Mononuclear cell (primary cell): ENCODE measurements around the gene HIBADH. TPM values are rescaled to one million over a fixed set of nuclear protein-coding genes. Genes with fewer than 3 reads are reported as not detected.
"Not testable (repeated sequence)": the region's sequence is repeated elsewhere in the genome, so short reads cannot be mapped to it uniquely, and the experiment has no call there.

Source experiments
- H3K27me3 ChIP-seq: 2 replicates; pipeline ENCODE4 v1.6.0; 2011; ENCODE audit warnings: low read length, control low read depth; ENCODE audit not compliant: insufficient read depth
- H3K4me1 ChIP-seq: 2 replicates; pipeline ENCODE4 v1.5.1; 2011; ENCODE audit warnings: mild to moderate bottlenecking, low read length, control low read depth; ENCODE audit not compliant: insufficient read depth
- H3K4me3 ChIP-seq: 2 replicates; pipeline ENCODE4 v1.5.1; 2011; ENCODE audit warnings: mild to moderate bottlenecking, low read length, moderate library complexity
- H3K9me3 ChIP-seq: 2 replicates; pipeline ENCODE4 v1.5.1; 2011; ENCODE audit warnings: low read depth, mild to moderate bottlenecking, control low read depth, low read length
- total RNA-seq: library from RNA; depleted of rRNA; stranded (reverse); fragments of >200 nt; gene quantifications from one replicate; pipeline ENCODE4 v1.2.3, GENCODE V29; 2012

Gene HIBADH
- total RNA-seq, 1 donor: 6.6 TPM

DNA sequence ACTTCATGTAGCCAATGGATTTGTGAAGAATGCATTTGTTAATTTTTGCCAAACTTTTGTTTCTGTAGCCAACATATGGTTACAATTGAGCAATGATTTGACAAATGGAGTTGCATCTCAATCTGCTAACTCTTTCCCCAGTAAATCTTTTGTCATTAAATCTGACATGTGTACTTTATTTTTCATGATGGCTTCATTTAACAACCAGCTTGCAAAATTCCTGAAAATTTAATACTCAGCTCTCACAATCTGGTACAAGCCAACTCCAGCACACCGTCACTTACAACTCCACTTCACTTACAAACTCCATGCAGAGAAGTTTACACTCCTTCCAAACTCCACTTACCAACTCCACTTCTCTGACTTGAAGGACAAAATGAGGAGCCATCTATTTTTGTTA, 26.5 kb upstream of the HIBADH start:
- H3K27me3 ChIP-seq: peaks cover 2% of the 10 kb centered on the region
- no peak overlapping the region for H3K4me3 ChIP-seq
- peaks cover 6% of the 10 kb centered on the region for H3K4me1 ChIP-seq
- no peaks in the 10 kb centered on the region for H3K9me3 ChIP-seq

GRCh38 chr7:27688646-27689045, 26.0 kb upstream of the HIBADH start:
- Histone ChIP-seq H3K4me3 (no peak overlapping the region), H3K27me3 (peaks cover 2% of the 10 kb centered on the region), H3K9me3 (no peaks in the 10 kb centered on the region), H3K4me1 (peaks cover 1% of the 10 kb centered on the region)

- Histone ChIP-seq H3K4me3 (no peak overlapping the region), H3K27me3 (peaks cover 2% of the 10 kb centered on the region), H3K9me3 (no peaks in the 10 kb centered on the region), H3K4me1 (no peaks in the 10 kb centered on the region)
Measured at GRCh38 chr7:27688056-27688455, 25.4 kb upstream of the HIBADH start.

GRCh38 chr7:27686315-27686714, 23.6 kb upstream of the HIBADH start:
- peaks cover 2% of the 10 kb centered on the region for H3K27me3 ChIP-seq
- H3K4me1 ChIP-seq: no peaks in the 10 kb centered on the region
- H3K4me3 ChIP-seq: no peak overlapping the region
- H3K9me3 ChIP-seq: no peaks in the 10 kb centered on the region

- Histone ChIP-seq H3K9me3 (no peaks in the 10 kb centered on the region), H3K27me3 (peaks cover 2% of the 10 kb centered on the region), H3K4me1 (no peaks in the 10 kb centered on the region), H3K4me3 (no peak overlapping the region)
Measured at GRCh38 chr7:27685893-27686292, 23.2 kb upstream of the HIBADH start.

DNA sequence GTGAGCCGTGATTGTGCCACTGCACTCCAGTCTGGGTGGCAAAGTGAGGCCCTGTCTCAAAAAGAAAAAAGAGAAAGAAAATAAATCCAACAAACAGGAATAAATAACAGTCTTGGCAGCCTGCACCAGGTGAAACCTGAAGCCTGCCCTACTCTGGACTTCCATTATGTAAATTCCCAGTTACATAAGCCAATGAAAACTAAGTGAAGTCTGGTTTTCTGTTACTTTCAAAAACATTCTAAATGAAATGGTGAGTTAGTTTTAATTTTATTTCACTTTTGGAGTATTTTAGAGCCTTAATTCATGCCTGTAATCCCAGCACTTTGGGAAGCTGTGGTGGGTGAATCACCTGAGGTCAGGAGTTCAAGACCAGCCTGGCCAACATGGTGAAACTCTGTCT, 22.5 kb upstream of the HIBADH start:
- Histone ChIP-seq H3K27me3 (peaks cover 2% of the 10 kb centered on the region), H3K4me3 (no peak overlapping the region), H3K4me1 (no peaks in the 10 kb centered on the region), H3K9me3 (no peaks in the 10 kb centered on the region)

GRCh38 chr7:27684491-27684890, 21.8 kb upstream of the HIBADH start:
- no peaks in the 10 kb centered on the region for H3K4me1 ChIP-seq
- no peaks in the 10 kb centered on the region for H3K9me3 ChIP-seq
- H3K4me3 ChIP-seq: no peak overlapping the region
- peaks cover 2% of the 10 kb centered on the region for H3K27me3 ChIP-seq

DNA sequence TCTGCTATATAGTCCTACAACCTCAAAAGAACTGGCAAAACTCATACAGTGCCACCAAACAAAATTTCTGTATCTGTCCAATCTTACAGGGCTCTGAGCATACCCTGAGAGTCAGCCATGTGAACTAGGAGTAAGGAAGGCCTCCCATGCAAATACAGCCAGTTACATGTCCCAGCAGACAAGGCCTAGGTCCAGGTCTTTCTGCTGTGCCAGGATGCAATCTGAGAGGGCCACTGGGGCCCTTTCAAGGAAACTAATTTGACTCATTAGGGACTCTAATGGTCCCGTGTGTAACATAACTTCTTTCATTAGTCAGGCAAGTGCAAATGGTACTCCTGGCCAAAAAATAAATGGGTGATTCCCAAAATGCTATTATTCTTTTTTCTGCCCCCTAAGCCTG, 17.9 kb upstream of the HIBADH start:
- Histone ChIP-seq H3K4me1 (no peaks in the 10 kb centered on the region), H3K4me3 (no peak overlapping the region), H3K27me3 (no peaks in the 10 kb centered on the region), H3K9me3 (no peaks in the 10 kb centered on the region)

DNA sequence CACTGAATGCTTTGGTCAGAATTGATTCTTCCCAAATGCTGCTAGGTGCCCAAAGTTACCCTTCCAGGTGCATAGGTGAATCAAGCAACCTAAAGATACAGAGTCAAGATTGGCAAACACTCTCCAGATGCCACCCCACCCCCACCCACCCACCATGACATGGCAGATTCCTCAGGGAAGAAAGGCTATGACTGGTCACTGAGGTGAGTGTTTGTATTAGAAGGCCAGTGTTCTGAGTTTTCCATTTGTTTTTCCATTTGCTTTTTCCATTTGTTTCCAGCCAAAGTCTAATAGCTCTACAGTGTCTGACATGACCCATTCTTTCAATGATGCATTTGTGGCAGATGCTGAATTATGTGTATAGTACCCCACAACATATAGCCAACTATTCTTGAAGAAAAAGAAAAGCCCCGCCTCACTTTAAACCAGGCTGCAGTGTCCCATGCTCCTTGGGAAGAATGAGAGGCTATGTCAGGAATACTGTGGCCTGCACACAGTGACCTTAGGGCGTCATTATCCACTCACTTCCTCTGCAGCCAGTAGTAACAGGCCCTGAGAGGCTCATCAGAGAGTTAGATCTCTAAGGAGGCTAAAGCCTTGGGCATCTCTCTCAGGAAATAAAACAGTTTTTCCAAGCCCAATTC, 16.1 kb upstream of the HIBADH start:
- Histone ChIP-seq H3K9me3 (no peaks in the 10 kb centered on the region), H3K27me3 (no peaks in the 10 kb centered on the region), H3K4me1 (no peaks in the 10 kb centered on the region), H3K4me3 (no peak overlapping the region)

DNA sequence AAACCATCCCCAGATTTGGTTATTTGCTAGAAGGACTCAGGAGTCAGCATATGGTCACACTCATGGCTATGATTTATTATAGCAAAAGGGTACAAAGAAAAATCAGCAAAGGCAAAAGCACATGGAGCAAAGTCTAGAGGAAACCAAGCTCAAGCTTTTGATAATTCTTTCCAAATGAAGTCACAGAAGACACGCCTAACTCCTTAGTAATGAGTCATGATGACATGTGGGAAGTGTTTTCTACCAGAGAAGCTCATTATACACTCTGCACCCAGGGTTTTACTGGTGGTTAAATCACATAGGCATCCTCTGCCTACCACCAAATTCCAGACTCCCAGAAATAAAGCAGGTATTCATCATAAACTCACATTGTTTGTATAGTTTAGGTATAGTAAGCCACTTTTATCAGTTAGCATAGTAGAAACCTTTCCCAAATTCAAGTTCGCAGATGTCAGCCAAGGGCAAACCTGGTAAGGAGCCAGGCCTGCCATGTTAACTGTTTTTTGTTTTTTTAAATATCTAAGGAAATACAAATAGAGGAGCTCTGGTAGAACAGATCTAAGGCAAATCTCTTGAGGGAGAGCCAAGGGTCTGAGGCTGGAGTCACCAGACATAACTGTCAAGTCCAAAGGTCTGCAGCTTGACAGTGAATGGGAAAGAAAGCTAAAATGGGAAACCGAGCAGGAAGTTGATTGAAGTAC, 15.4 kb upstream of the HIBADH start:
- no peaks in the 10 kb centered on the region for H3K9me3 ChIP-seq
- no peaks in the 10 kb centered on the region for H3K27me3 ChIP-seq
- no peak overlapping the region for H3K4me3 ChIP-seq
- no peaks in the 10 kb centered on the region for H3K4me1 ChIP-seq

DNA sequence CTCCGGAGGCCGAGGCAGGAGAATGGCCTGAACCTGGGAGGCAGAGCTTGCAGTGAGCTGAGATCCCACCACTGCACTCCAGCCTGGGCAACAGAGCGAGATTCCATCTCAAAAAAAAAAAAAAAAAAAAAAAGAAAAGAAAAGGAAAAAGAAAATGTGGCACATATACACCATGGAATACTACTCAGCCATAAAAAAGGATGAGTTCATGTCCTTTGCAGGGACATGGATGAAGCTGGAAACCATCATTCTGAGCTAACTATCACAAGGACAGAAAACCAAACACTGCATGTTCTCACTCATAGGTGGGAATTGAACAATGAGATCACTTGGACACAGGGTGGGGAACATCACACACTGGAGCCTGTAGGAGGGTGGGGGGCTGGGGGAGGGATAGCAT, 11.4 kb upstream of the HIBADH start:
- H3K27me3 ChIP-seq, H3K4me1 ChIP-seq, H3K4me3 ChIP-seq, H3K9me3 ChIP-seq: not testable (repeated sequence)

GRCh38 chr7:27671675-27672074, 9.0 kb upstream of the HIBADH start:
- no peaks in the 10 kb centered on the region for H3K9me3 ChIP-seq
- no peak overlapping the region for H3K4me3 ChIP-seq
- H3K27me3 ChIP-seq: no peaks in the 10 kb centered on the region
- no peaks in the 10 kb centered on the region for H3K4me1 ChIP-seq

DNA sequence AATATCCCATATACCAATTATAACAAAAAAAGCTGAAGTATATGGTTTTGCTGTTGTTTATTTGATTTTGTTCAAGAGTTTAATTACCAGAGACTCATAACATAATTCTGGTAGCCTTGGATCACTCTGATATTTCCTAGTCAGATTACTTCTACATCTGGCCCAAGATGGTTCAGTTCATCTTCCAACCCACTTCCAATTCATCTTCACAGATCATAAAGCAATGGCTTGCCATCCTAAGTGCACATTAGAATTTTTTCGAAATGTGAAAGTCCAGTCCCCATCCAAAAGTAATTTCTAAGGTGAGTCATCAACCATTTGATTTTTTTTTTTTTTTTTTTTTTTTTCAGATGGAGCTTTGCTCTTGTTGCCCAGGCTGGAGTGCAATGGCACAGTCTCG, 8.0 kb upstream of the HIBADH start:
- no peaks in the 10 kb centered on the region for H3K27me3 ChIP-seq
- H3K4me3 ChIP-seq: no peak overlapping the region
- H3K4me1 ChIP-seq: no peaks in the 10 kb centered on the region
- no peaks in the 10 kb centered on the region for H3K9me3 ChIP-seq

DNA sequence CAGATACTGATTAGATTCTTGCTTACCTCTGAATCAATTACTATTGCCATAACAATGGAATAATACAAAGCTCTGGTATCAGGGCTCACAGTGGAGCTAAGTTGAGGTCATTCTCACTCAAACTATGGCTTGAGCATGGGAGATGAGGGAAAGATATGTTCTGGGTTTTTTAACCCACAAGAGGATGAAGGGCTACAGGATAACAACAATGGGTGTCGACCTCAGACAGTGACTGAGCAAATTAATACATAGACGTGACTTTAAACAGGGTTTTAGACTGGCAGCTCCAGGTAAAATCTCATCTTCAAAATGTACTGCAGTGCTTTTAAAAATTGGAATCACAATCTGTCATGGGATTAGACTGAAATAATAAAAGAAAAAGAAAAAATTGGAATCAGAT, 7.5 kb upstream of the HIBADH start:
- H3K4me1 ChIP-seq: no peaks in the 10 kb centered on the region
- no peak overlapping the region for H3K4me3 ChIP-seq
- H3K27me3 ChIP-seq: no peaks in the 10 kb centered on the region
- no peaks in the 10 kb centered on the region for H3K9me3 ChIP-seq

GRCh38 chr7:27665531-27665930, 2.8 kb upstream of the HIBADH start:
- H3K27me3 ChIP-seq: no peaks in the 10 kb centered on the region
- no peaks in the 10 kb centered on the region for H3K9me3 ChIP-seq
- H3K4me3 ChIP-seq: no peak overlapping the region
- H3K4me1 ChIP-seq: peaks cover 24% of the 10 kb centered on the region

DNA sequence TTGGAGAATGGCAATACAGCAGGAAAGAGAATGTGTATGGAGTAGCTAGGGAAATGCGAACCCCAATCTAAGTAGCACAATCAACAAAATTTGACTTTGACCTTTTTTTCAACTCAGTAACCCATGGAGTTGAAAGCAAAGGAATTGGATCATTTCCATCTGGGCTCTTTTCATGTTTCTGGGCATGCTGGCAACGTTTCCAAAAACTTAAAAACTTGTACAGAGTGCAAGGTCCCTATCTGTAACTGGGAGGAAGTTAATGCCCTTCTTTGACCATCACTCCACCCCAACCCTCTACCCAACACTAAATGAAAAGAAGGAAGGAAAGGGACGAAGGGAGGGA, 1.3 kb upstream of the HIBADH start:
- no peaks in the 10 kb centered on the region for H3K9me3 ChIP-seq
- H3K27me3 ChIP-seq: no peaks in the 10 kb centered on the region
- H3K4me1 ChIP-seq: peaks cover 24% of the 10 kb centered on the region
- no peak overlapping the region for H3K4me3 ChIP-seq
